ENCODE results near the gene MCM8.
A peak's percentile ranks its signal among the peaks of the same experiment; 100 is the strongest.

The MCM8 gene

GRCh38 chr20:5928836-5929715, 21.4 kb upstream of the MCM8 start:
- no peak for TF ChIP-seq CTCF (conservative IDR thresholded peaks at IDR 0.05; ENCODE audit: low read depth)
- no peak for DNase-seq (ENCODE audit: low spot score)
- no peak overlapping the region for H3K27ac ChIP-seq
- ChIA-PET CTCF (interaction anchor here (0.8 kb wide), 1 partner anchor 12 kb away, joined by 4 read pairs; no protein-coding TSS in a partner anchor), POLR2A (ENCODE audit: low non-redundant PET) (no interaction called here)

DNA sequence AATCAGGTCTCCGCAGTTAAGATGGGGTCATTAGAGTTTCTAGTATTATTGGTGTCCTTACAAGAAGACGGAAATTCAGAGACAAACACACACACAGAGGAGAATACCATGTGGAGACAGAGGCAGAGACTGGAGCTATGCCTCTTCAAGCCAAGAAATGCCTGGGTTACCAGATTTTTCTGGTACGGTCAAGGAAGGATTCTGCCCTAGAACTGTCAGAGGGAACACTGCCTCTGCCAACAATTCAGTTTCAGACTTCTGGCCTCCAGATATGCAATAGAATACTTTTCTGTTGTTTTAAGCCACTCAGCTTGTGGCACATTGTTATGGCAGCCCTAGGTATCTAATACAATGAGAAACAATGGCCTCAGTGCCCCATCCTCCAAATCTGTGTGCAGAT, 19.0 kb upstream of the MCM8 start:
- H3K27ac ChIP-seq, result no peak overlapping the region
- CTCF ChIA-PET, result interaction anchor here (0.9 kb wide), 1 partner anchor 401 kb away, joined by 4 read pairs; no protein-coding TSS in a partner anchor
- POLR2A ChIA-PET (ENCODE audit: low non-redundant PET), result no interaction called here
- no peak for DNase-seq (ENCODE audit: low spot score)
- no peak for TF ChIP-seq CTCF (conservative IDR thresholded peaks at IDR 0.05; ENCODE audit: low read depth)

GRCh38 chr20:5932796-5933195, 17.7 kb upstream of the MCM8 start:
- no peak overlapping the region for H3K27ac ChIP-seq
- DNase-seq (ENCODE audit: low spot score), result no peak
- POLR2A ChIA-PET (ENCODE audit: low non-redundant PET), result no interaction called here
- no peak for TF ChIP-seq CTCF (conservative IDR thresholded peaks at IDR 0.05; ENCODE audit: low read depth)
- CTCF ChIA-PET, result interaction anchor here (1.2 to 2.0 kb wide), 2 partner anchors 403 to 404 kb away, joined by 5 to 6 read pairs; no protein-coding TSS in a partner anchor

DNA sequence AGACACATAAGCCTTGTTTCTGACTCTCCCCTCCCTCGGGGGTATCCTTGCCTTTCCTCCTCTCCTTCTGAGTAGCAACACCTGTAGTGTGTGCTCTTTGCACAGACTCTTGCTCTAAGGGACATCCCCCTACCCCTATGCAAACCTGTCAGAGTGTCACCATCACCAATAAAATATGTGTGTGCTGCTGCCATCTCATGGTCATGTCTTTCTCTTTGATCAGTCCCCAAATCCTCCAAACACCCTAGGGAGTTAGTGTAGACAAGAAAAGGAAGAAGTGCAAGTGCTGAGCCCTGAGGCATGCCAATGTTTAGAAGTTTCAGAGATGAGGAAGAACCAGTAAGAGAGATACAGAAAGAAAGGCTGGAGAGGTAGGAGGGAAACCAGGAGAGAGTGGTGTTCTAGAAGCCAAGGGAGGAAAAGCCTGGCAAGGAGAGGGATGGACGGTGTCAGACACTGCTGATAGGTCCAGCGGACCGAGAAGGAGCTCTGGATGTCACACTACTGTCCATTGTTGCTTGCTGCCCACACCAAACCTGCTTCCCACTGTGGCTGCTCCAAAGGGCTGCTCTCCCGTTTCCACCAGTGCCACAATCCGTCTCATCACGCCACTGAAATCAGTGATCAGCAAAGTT, 16.5 kb upstream of the MCM8 start:
- H3K27ac ChIP-seq, result no peak overlapping the region
- CTCF ChIA-PET, result interaction anchor here (1.2 to 2.0 kb wide), 2 partner anchors 404 to 405 kb away, joined by 5 to 6 read pairs; no protein-coding TSS in a partner anchor
- peak; percentile 36 for DNase-seq (ENCODE audit: low spot score)
- TF ChIP-seq CTCF (conservative IDR thresholded peaks at IDR 0.05; ENCODE audit: low read depth), result peak; percentile 38
- POLR2A ChIA-PET (ENCODE audit: low non-redundant PET), result no interaction called here

DNA sequence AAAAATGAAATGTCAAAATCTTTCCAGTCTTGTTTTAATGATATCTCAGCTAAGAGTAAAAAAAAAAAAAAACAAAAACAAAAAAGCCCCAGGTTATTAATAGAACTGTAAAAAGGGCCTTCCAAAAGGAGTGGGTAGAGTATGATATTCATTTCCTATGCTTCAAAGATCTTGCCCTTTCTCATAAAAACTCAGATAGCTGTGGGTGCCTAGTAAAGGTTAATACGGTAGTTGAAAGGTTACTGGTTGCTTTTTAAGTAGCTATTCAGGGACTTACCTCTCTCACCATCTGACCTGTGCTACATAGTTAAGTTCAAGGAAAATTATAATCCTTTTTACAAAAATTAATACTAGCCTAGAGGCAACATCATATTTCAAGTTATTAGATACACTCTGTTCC, 15.1 kb upstream of the MCM8 start:
- no peak for TF ChIP-seq CTCF (conservative IDR thresholded peaks at IDR 0.05; ENCODE audit: low read depth)
- ChIA-PET POLR2A (ENCODE audit: low non-redundant PET) (no interaction called here), CTCF (interaction anchor here (1.6 kb wide), 1 partner anchor 406 kb away, joined by 8 read pairs; no protein-coding TSS in a partner anchor)
- H3K27ac ChIP-seq, result no peak overlapping the region
- no peak for DNase-seq (ENCODE audit: low spot score)

GRCh38 chr20:5936238-5936637, 14.2 kb upstream of the MCM8 start:
- ChIA-PET POLR2A (ENCODE audit: low non-redundant PET) (no interaction called here), CTCF (interaction anchor here (0.7 kb wide), 1 partner anchor 24 kb away, joined by 3 read pairs; no protein-coding TSS in a partner anchor)
- no peak for DNase-seq (ENCODE audit: low spot score)
- no peak for TF ChIP-seq CTCF (conservative IDR thresholded peaks at IDR 0.05; ENCODE audit: low read depth)
- H3K27ac ChIP-seq, result no peak overlapping the region

All from RWPE1 (cell line).